Body of pancreas (tissue), 4 donors: ENCODE measurements around the gene ASPRV1. TPM values are rescaled to one million over a fixed set of nuclear protein-coding genes. Genes with fewer than 3 reads are reported as not detected.

Source experiments
- ATAC-seq: fragments of 150-250 bp; one replicate; pipeline ENCODE4 v1.9.1; 2016
- DNase-seq, 4 donors: peaks; one replicate each; pipeline ENCODE4 v3.0.0-alpha.2; 2019
- H3K27ac ChIP-seq, 4 donors: fragments of 200-600 bp; sonication (generic); 1 replicate in 3 of 4; 2 replicates in 1 of 4; pipeline versions ENCODE4 v1.5.1 to v1.6.1; 2016 to 2019; ENCODE audit warnings: mild to moderate bottlenecking in 1 of 4, mixed read lengths in 1 of 4, moderate library complexity in 1 of 4
- H3K27me3 ChIP-seq, 2 donors: fragments of 200-600 bp; sonication (generic); one replicate each; pipeline ENCODE4 v1.6.0; 2016; ENCODE audit warnings: mild to moderate bottlenecking in 1 of 2
- H3K36me3 ChIP-seq, 2 donors: fragments of 200-600 bp; sonication (generic); replicated peaks in 1 of 2; 2 replicates each; pipeline ENCODE4 v1.5.1; 2016; ENCODE audit warnings: low read depth in 2 of 2; ENCODE audit not compliant: insufficient read depth in 1 of 2
- H3K4me1 ChIP-seq: fragments of 200-600 bp; sonication (generic); one replicate; pipeline ENCODE4 v1.6.0; 2016
- H3K4me3 ChIP-seq, 2 donors: fragments of 200-600 bp; sonication (generic); 1 replicate in 1 of 2; 2 replicates in 1 of 2; pipeline ENCODE4 v1.5.1; 2016 to 2019
- H3K9me3 ChIP-seq, 3 donors: fragments of 200-600 bp; sonication (generic); 1 replicate in 2 of 3; 2 replicates in 1 of 3; pipeline ENCODE4 v1.5.1; 2016
- CTCF ChIP-seq, 7 experiments: fragments of 450-650 bp in 4 of 7; fragments of 200-600 bp in 3 of 7; sonication (generic) in 3 of 7; IDR thresholded peaks; one replicate each; pipeline ENCODE4 v1.5.1; 2016 to 2019; ENCODE audit warnings: antibody characterized with exemption in 7 of 7
- POLR2A ChIP-seq, 3 donors: fragments of 450-650 bp; IDR thresholded peaks; one replicate each; pipeline ENCODE4 v1.6.1; 2016; ENCODE audit warnings: antibody characterized with exemption in 3 of 3, mild to moderate bottlenecking in 2 of 3
- WGBS, 2 donors: methylation state at CpG; one replicate each; pipeline ENCODE4 v1.1.5; 2017; 5-methylcytosine and 5-hydroxymethylcytosine counted together
- intact Hi-C: fragments of 100-400 bp; cut with DNase I; formaldehyde crosslinking; loops from one replicate; pipeline ENCODE4 v1.15.1; 2023
- total RNA-seq, 2 donors: library from RNA; depleted of rRNA; stranded (reverse); fragments of >200 nt; gene quantifications; one replicate each; pipeline ENCODE4 v1.1.0, GENCODE V29; 2016

The ASPRV1 gene
- under 1 TPM in 1 of 2 donors, not detected in 1; 0.33 TPM for total RNA-seq

- H3K4me3 ChIP-seq = no peak within 1 kb of the TSS
- no peaks in the 10 kb centered on the region for H3K36me3 ChIP-seq
- WGBS, 2 donors = 90 to 95% methylated on average over 4 to 14 of the region's 14 CpGs
- no peaks in the 10 kb centered on the region for H3K9me3 ChIP-seq
- no peaks in the 10 kb centered on the region for H3K27me3 ChIP-seq
- H3K4me1 ChIP-seq = peaks cover 7% of the 10 kb centered on the region
- no peak within 1 kb of the TSS for H3K27ac ChIP-seq
- TF ChIP-seq CTCF (IDR thresholded peaks at IDR 0.05) = no peak
- no peak for TF ChIP-seq POLR2A (IDR thresholded peaks at IDR 0.05)
- ATAC-seq (no peak), DNase-seq (no peak)
- intact Hi-C loops = no loop called here
Measured at GRCh38 chr2:69961496-69961895, at the start of gene ASPRV1. ASPRV1 (minus strand) TSS chr2:69961631; CDS start chr2:69961436, 195 bp downstream.

GRCh38 chr2:70010576-70011111, 49.2 kb upstream of the ASPRV1 start:
- Histone ChIP-seq H3K4me1 (no peaks in the 10 kb centered on the region), H3K36me3 (no peaks in the 10 kb centered on the region), H3K4me3 (no peak overlapping the region), H3K27me3 (no peaks in the 10 kb centered on the region), H3K9me3 (no peaks in the 10 kb centered on the region), H3K27ac (no peak overlapping the region)
- DNase-seq (no peak), ATAC-seq (no peak)
- TF ChIP-seq POLR2A (IDR thresholded peaks at IDR 0.05) (no peak), CTCF (IDR thresholded peaks at IDR 0.05) (no peak)
- 60% methylated on average over 2 of the region's 2 CpGs for WGBS, 2 donors
- intact Hi-C loops = no loop called here

GRCh38 chr2:70009762-70010575, 48.5 kb upstream of the ASPRV1 start:
- WGBS, 2 donors = 74 to 83% methylated on average over 12 of the region's 12 CpGs
- no peak for ATAC-seq
- no peaks in the 10 kb centered on the region for H3K27me3 ChIP-seq
- intact Hi-C loops = no loop called here
- peak in 1 of 4 donors; percentile 60 for DNase-seq
- H3K9me3 ChIP-seq = no peaks in the 10 kb centered on the region
- no peak for TF ChIP-seq POLR2A (IDR thresholded peaks at IDR 0.05)
- TF ChIP-seq CTCF (IDR thresholded peaks at IDR 0.05) = no peak
- H3K27ac ChIP-seq = no peak overlapping the region
- no peaks in the 10 kb centered on the region for H3K4me1 ChIP-seq
- no peak overlapping the region for H3K4me3 ChIP-seq
- H3K36me3 ChIP-seq = no peaks in the 10 kb centered on the region

- Histone ChIP-seq H3K36me3 (no peaks in the 10 kb centered on the region), H3K9me3 (no peaks in the 10 kb centered on the region), H3K27me3 (no peaks in the 10 kb centered on the region), H3K4me1 (no peaks in the 10 kb centered on the region), H3K4me3 (no peak overlapping the region), H3K27ac (no peak overlapping the region)
- intact Hi-C loops = no loop called here
- ATAC-seq = no peak
- WGBS, 2 donors = 89 to 95% methylated on average over 3 of the region's 3 CpGs
- TF ChIP-seq POLR2A (IDR thresholded peaks at IDR 0.05) = no peak
- TF ChIP-seq CTCF (IDR thresholded peaks at IDR 0.05) = no peak
- no peak for DNase-seq
Measured at GRCh38 chr2:70008290-70008689, 46.9 kb upstream of the ASPRV1 start.
